GM23338 (cell line): Measurements from ENCODE around the gene SPNS1. TPM values are rescaled to one million over a fixed set of nuclear protein-coding genes. Genes with fewer than 3 reads are reported as not detected.

Source experiments
- ATAC-seq: fragments of 200-7000 bp; cut with Tn5 transposase; 3 replicates; pipeline ENCODE4 v1.9.1; 2020
- DNase-seq: peaks from one replicate; pipeline ENCODE4 v3.0.0-alpha.2; 2015; ENCODE audit warnings: low spot score
- H2AFZ ChIP-seq: fragments of 200-600 bp; sonication (generic); 2 replicates; pipeline ENCODE4 v1.8.0; 2016; ENCODE audit warnings: antibody characterized with exemption, mild to moderate bottlenecking, moderate library complexity
- H3F3A ChIP-seq: fragments of 200-600 bp; sonication (generic); replicated peaks from 2 replicates; pipeline ENCODE4 v1.8.0; 2017; ENCODE audit warnings: antibody characterized with exemption, mixed run types, low read depth
- H3K27ac ChIP-seq: fragments of 200-600 bp; sonication (generic); 2 replicates; pipeline ENCODE4 v1.6.1; 2016; ENCODE audit warnings: low read depth
- H3K27me3 ChIP-seq: fragments of 200-600 bp; sonication (generic); 2 replicates; pipeline ENCODE4 v1.8.0; 2016; ENCODE audit warnings: mild to moderate bottlenecking, mixed run types, moderate library complexity; ENCODE audit not compliant: insufficient read depth
- H3K36me3 ChIP-seq: fragments of 200-600 bp; sonication (generic); 2 replicates; pipeline ENCODE4 v1.8.0; 2016; ENCODE audit warnings: mild to moderate bottlenecking; ENCODE audit not compliant: insufficient read depth
- H3K4me1 ChIP-seq: fragments of 200-600 bp; sonication (generic); 2 replicates; pipeline ENCODE4 v1.8.0; 2016; ENCODE audit warnings: mild to moderate bottlenecking, moderate library complexity; ENCODE audit not compliant: insufficient read depth
- H3K4me2 ChIP-seq: fragments of 200-600 bp; sonication (generic); 2 replicates; pipeline ENCODE4 v1.7.1; 2017; ENCODE audit warnings: mixed run types
- H3K4me3 ChIP-seq: fragments of 200-600 bp; sonication (generic); 2 replicates; pipeline ENCODE4 v1.6.1; 2016; ENCODE audit warnings: mixed run types
- H3K79me2 ChIP-seq: fragments of 200-600 bp; sonication (generic); replicated peaks from 2 replicates; pipeline ENCODE4 v1.8.0; 2017; ENCODE audit warnings: mild to moderate bottlenecking; ENCODE audit not compliant: insufficient read depth
- H3K9me2 ChIP-seq: fragments of 200-600 bp; sonication (generic); 2 replicates; pipeline ENCODE4 v1.8.0; 2017; ENCODE audit not compliant: insufficient read depth
- H4K20me1 ChIP-seq: fragments of 200-600 bp; sonication (generic); replicated peaks from 2 replicates; pipeline ENCODE4 v1.8.0; 2017; ENCODE audit warnings: mild to moderate bottlenecking; ENCODE audit not compliant: insufficient read depth
- H3K27ac Mint-ChIP-seq: 2 replicates; pipeline ENCODE4 v1.8.0; 2020; ENCODE audit warnings: inconsistent platforms, mild to moderate bottlenecking, moderate library complexity, mixed read lengths
- H3K27me3 Mint-ChIP-seq: 3 replicates; pipeline ENCODE4 v1.8.0; 2022; ENCODE audit warnings: low read depth, mild to moderate bottlenecking, moderate library complexity, mixed read lengths, inconsistent platforms; ENCODE audit not compliant: insufficient read depth, poor library complexity
- H3K36me3 Mint-ChIP-seq: 3 replicates; pipeline ENCODE4 v1.8.0; 2021; ENCODE audit warnings: low read depth, mild to moderate bottlenecking, inconsistent platforms, moderate library complexity, mixed read lengths
- H3K4me1 Mint-ChIP-seq: 3 replicates; pipeline ENCODE4 v1.8.0; 2020; ENCODE audit warnings: mild to moderate bottlenecking, inconsistent platforms, mixed read lengths
- H3K4me3 Mint-ChIP-seq: 3 replicates; pipeline ENCODE4 v1.8.0; 2021; ENCODE audit warnings: moderate library complexity, mild to moderate bottlenecking, inconsistent platforms, mixed read lengths
- H3K9me3 Mint-ChIP-seq: 3 replicates; pipeline ENCODE4 v1.8.0; 2020; ENCODE audit warnings: moderate library complexity, mild to moderate bottlenecking, inconsistent platforms, mixed read lengths
- CREB1 ChIP-seq: fragments of 250-450 bp; sonication (Bioruptor Pico); IDR thresholded peaks from 2 replicates; pipeline ENCODE4 v1.5.0; 2020; ENCODE audit warnings: low read depth, mild to moderate bottlenecking, moderate library complexity
- CTCF ChIP-seq, 2 experiments: fragments of 200-600 bp in 1 of 2; sonication (generic) in 1 of 2; conservative IDR thresholded peaks; 2 replicates each; pipeline versions ENCODE4 v1.5.1 to v1.6.1; 2016 to 2017; ENCODE audit warnings: antibody characterized with exemption in 2 of 2, low read depth in 2 of 2, mild to moderate bottlenecking in 2 of 2, moderate library complexity in 1 of 2
- EZH2 ChIP-seq: fragments of 200-600 bp; sonication (generic); IDR thresholded peaks from one replicate; pipeline ENCODE4 v1.8.0; 2017; ENCODE audit warnings: antibody characterized with exemption, mild to moderate bottlenecking, low read depth; ENCODE audit not compliant: unreplicated experiment
- EZH2phosphoT487 ChIP-seq: fragments of 200-600 bp; sonication (generic); IDR thresholded peaks from one replicate; pipeline ENCODE4 v1.8.1; 2018; ENCODE audit warnings: antibody characterized with exemption; ENCODE audit not compliant: unreplicated experiment
- ZNF114 ChIP-seq: fragments of 250-450 bp; sonication (Bioruptor Pico); IDR thresholded peaks from 2 replicates; pipeline ENCODE4 v1.5.0; 2020; ENCODE audit warnings: mild to moderate bottlenecking, moderate library complexity
- ZNF462 ChIP-seq: fragments of 250-450 bp; sonication (Bioruptor Pico); IDR thresholded peaks from 2 replicates; pipeline ENCODE4 v1.5.0; 2020; ENCODE audit warnings: mild to moderate bottlenecking, moderate library complexity
- polyA plus RNA-seq: library from polyadenylated mRNA; unstranded; fragments of >200 nt; fragmentation: Nextera tagmentation; extraction: Ambion mirVana; gene quantifications from 2 replicates; pipeline ENCODE4 v1.2.1, GENCODE V29; 2016
- total RNA-seq: library from RNA; depleted of rRNA; stranded (reverse); fragments of >200 nt; shearing (Covaris generic); gene quantifications from 2 replicates; pipeline ENCODE4 v1.2.3, GENCODE V29; 2014
- TF ChIP-seq, protein P1 (sequence below): IDR thresholded peaks from one replicate; pipeline ENCODE4 v1.6.1; 2018; ENCODE audit warnings: antibody characterized with exemption; ENCODE audit not compliant: unreplicated experiment

SPNS1 gene
- total and polyA plus RNA-seq, 2 experiments from 2014 or later = 37.2 to 48.5 TPM

GRCh38 chr16:28974007-28974436 lies 556 bp upstream of the SPNS1 start:
- TF ChIP-seq EZH2phosphoT487 (no peak), ZNF114 (CRISPR knock-in tag) (no peak), CREB1 (CRISPR knock-in tag) (no peak), CTCF (conservative IDR thresholded peaks at IDR 0.05; ENCODE audit: low read depth in 2 of 2) (peak; percentile 67 to 73)
- H3K4me3 ChIP-seq = peak overlapping the region; percentile 72
- no peaks in the 10 kb centered on the region for H3K27me3 ChIP-seq
- peak overlapping the region; percentile 87 for H3K4me3 Mint-ChIP-seq
- DNase-seq (peak; percentile 85), ATAC-seq (peak; percentile 78)
- H3K27ac ChIP-seq = peak overlapping the region; percentile 96
- no peaks in the 10 kb centered on the region for H3K9me3 Mint-ChIP-seq
- peaks cover 6% of the 10 kb centered on the region; the same call in 1 of the 2 replicates for H3K4me1 ChIP-seq
- H3K9me2 ChIP-seq = no peaks in the 10 kb centered on the region
- H3K4me1 Mint-ChIP-seq = peaks cover 5% of the 10 kb centered on the region
- H3K36me3 Mint-ChIP-seq = peaks cover 11% of the 10 kb centered on the region; the same call in 2 of the 3 replicates
- no peaks in the 10 kb centered on the region for H3K36me3 ChIP-seq
- H2AFZ ChIP-seq = peak overlapping the region; percentile 93
- H3K27me3 Mint-ChIP-seq = peaks cover 10% of the 10 kb centered on the region
- 0 out of 2 replicates have a peak, but pooled peaks cover 3% of the 10 kb centered on the region for H3F3A ChIP-seq
- no peaks in the 10 kb centered on the region; the same call in 1 of the 2 replicates for H4K20me1 ChIP-seq
- peak overlapping the region; percentile 96 for H3K27ac Mint-ChIP-seq
- peaks cover 5% of the 10 kb centered on the region; the same call in 1 of the 2 replicates for H3K79me2 ChIP-seq
- peak overlapping the region; percentile 88 for H3K4me2 ChIP-seq

DNA sequence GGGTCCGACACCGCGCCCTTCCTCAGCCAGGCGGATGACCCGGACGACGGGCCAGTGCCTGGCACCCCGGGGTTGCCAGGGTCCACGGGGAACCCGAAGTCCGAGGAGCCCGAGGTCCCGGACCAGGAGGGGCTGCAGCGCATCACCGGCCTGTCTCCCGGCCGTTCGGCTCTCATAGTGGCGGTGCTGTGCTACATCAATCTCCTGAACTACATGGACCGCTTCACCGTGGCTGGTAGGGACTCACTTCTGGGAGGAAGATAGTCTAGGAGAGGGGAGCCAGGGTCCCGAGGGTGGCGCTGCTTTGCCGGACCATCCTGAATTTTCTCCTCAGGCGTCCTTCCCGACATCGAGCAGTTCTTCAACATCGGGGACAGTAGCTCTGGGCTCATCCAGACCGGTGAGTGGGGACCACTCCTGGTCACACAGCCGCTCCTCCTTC lies 601 bp downstream of the SPNS1 start:
- Histone ChIP-seq H3K27ac (no peak overlapping the region), H3K79me2 (peaks cover 5% of the 10 kb centered on the region; the same call in 1 of the 2 replicates), H3K27me3 (no peaks in the 10 kb centered on the region), H3K4me3 (peak overlapping the region; percentile 72), H3F3A (0 out of 2 replicates have a peak, but pooled peaks cover 3% of the 10 kb centered on the region), H3K9me2 (no peaks in the 10 kb centered on the region), H2AFZ (peak overlapping the region; percentile 88; the same call in 1 of the 2 replicates), H4K20me1 (no peaks in the 10 kb centered on the region; the same call in 1 of the 2 replicates), H3K4me1 (peaks cover 6% of the 10 kb centered on the region; the same call in 1 of the 2 replicates), H3K36me3 (no peaks in the 10 kb centered on the region), H3K4me2 (peak overlapping the region; percentile 88)
- Mint-ChIP-seq H3K4me3 (peak overlapping the region; percentile 87), H3K27me3 (peaks cover 10% of the 10 kb centered on the region), H3K9me3 (no peaks in the 10 kb centered on the region), H3K27ac (peak overlapping the region; percentile 24; the same call in 1 of the 2 replicates), H3K36me3 (peaks cover 11% of the 10 kb centered on the region; the same call in 2 of the 3 replicates), H3K4me1 (peaks cover 5% of the 10 kb centered on the region)
- ATAC-seq = no peak; the same call in 2 of the 3 replicates
- DNase-seq = no peak
- no peak for TF ChIP-seq EZH2phosphoT487
- no peak for TF ChIP-seq ZNF462 (CRISPR knock-in tag)
- TF ChIP-seq, protein P1, sequence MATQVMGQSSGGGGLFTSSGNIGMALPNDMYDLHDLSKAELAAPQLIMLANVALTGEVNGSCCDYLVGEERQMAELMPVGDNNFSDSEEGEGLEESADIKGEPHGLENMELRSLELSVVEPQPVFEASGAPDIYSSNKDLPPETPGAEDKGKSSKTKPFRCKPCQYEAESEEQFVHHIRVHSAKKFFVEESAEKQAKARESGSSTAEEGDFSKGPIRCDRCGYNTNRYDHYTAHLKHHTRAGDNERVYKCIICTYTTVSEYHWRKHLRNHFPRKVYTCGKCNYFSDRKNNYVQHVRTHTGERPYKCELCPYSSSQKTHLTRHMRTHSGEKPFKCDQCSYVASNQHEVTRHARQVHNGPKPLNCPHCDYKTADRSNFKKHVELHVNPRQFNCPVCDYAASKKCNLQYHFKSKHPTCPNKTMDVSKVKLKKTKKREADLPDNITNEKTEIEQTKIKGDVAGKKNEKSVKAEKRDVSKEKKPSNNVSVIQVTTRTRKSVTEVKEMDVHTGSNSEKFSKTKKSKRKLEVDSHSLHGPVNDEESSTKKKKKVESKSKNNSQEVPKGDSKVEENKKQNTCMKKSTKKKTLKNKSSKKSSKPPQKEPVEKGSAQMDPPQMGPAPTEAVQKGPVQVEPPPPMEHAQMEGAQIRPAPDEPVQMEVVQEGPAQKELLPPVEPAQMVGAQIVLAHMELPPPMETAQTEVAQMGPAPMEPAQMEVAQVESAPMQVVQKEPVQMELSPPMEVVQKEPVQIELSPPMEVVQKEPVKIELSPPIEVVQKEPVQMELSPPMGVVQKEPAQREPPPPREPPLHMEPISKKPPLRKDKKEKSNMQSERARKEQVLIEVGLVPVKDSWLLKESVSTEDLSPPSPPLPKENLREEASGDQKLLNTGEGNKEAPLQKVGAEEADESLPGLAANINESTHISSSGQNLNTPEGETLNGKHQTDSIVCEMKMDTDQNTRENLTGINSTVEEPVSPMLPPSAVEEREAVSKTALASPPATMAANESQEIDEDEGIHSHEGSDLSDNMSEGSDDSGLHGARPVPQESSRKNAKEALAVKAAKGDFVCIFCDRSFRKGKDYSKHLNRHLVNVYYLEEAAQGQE = no peak
- TF ChIP-seq EZH2 = no peak
- TF ChIP-seq CREB1 (CRISPR knock-in tag) = no peak
